Psoas muscle (tissue), 8 donors: ENCODE results near the gene PTPN14. TPM values are rescaled to one million over a fixed set of nuclear protein-coding genes. Genes with fewer than 3 reads are reported as not detected.
"Not testable (repeated sequence)": the region's sequence is repeated elsewhere in the genome, so short reads cannot be mapped to it uniquely, and the experiment has no call there.

Experiments used
- ATAC-seq, 4 donors: fragments of 200-7000 bp; cut with Tn5 transposase; one replicate each; pipeline ENCODE4 v1.9.1; 2020; ENCODE audit warnings: moderate library complexity in 3 of 4, mild to moderate bottlenecking in 2 of 4
- DNase-seq, 2 donors: peaks; one replicate each; pipeline ENCODE4 v3.0.0-alpha.2; 2020
- H3K27ac ChIP-seq: fragments of 200-600 bp; one replicate; pipeline ENCODE4 v1.8.0; 2022
- H3K27me3 ChIP-seq, 3 donors: fragments of 200-600 bp in 1 of 3; one replicate each; pipeline versions ENCODE4 v1.6.1 to v1.8.0; 2013 to 2022; ENCODE audit warnings: low read length in 2 of 3, mild to moderate bottlenecking in 2 of 3, moderate library complexity in 1 of 3; ENCODE audit not compliant: insufficient read depth in 3 of 3
- H3K36me3 ChIP-seq, 2 donors: fragments of 200-600 bp in 1 of 2; one replicate each; pipeline versions ENCODE4 v1.6.1 to v1.8.0; 2013 to 2022; ENCODE audit warnings: low read depth in 1 of 2, mild to moderate bottlenecking in 1 of 2, moderate library complexity in 1 of 2; ENCODE audit not compliant: insufficient read depth in 1 of 2
- H3K4me1 ChIP-seq: fragments of 200-600 bp; one replicate; pipeline ENCODE4 v1.8.0; 2022
- H3K4me3 ChIP-seq: fragments of 200-600 bp; one replicate; pipeline ENCODE4 v1.8.0; 2022; ENCODE audit warnings: mild to moderate bottlenecking
- H3K9me3 ChIP-seq: fragments of 200-600 bp; one replicate; pipeline ENCODE4 v1.8.0; 2022
- CTCF ChIP-seq: fragments of 200-600 bp; IDR thresholded peaks from one replicate; pipeline ENCODE4 v1.8.0; 2022; ENCODE audit warnings: antibody characterized with exemption
- WGBS, 3 donors: extraction: QIAGEN DNeasy Blood & Tissue Kit; methylation state at CpG; one replicate each; pipeline versions ENCODE4 v1.1.6 to v1.1.7; 2013; 5-methylcytosine and 5-hydroxymethylcytosine counted together
- intact Hi-C, 2 donors: fragments of 100-400 bp; cut with DNase I; formaldehyde crosslinking; loops; one replicate each; pipeline versions ENCODE4 v1.11.0 to v1.14.2; 2022
- polyA plus RNA-seq, 3 donors: library from polyadenylated mRNA; stranded (reverse); fragments of 200-250 nt; gene quantifications; one replicate each; pipeline ENCODE4 v1.2.3, GENCODE V29; 2013
- total RNA-seq, 4 donors: library from RNA; stranded (reverse); fragmentation: NEBNext Ultra II Directional in 2 of 4; extraction: Animal tissue kit (Norgen Biotek cat#: 25700) in 2 of 4; gene quantifications; one replicate each; pipeline versions ENCODE4 v1.2.1 to v1.2.4, GENCODE V29; 2021 to 2023
- donor health status: healthy with polysubstance abuse.
- donor health status: DM: no; HTN: no; CAD: no; lungs with moderate emphysema.
- donor health status: Bipolar disorder and iron deficiency.
- donor health status: healthy.
- donor health status: DM: yes; HTN: yes; CAD: no.
- donor health status: DM: no; HTN: no; CAD: no.
- donor health status: DM: no; HTN: no; CAD: no.
- donor health status: DM: yes; HTN: yes; CAD: no.

PTPN14 gene
- total and polyA plus RNA-seq, 7 donors, result 7.2 to 106 (median 50.8) TPM

- intact Hi-C loops, result no loop called here
- no peak overlapping the region for H3K27ac ChIP-seq
- no peak for TF ChIP-seq CTCF
- H3K4me1 ChIP-seq, result peaks cover 30% of the 10 kb centered on the region
- no peaks in the 10 kb centered on the region for H3K27me3 ChIP-seq
- DNase-seq (no peak), ATAC-seq (no peak)
- H3K36me3 ChIP-seq, result peaks cover 10 to 85% of the 10 kb centered on the region in 2 donors
- no peak overlapping the region for H3K4me3 ChIP-seq
- no peaks in the 10 kb centered on the region for H3K9me3 ChIP-seq
- WGBS, 3 donors, result 61 to 81% (median 64%) methylated on average over 2 of the region's 2 CpGs
These were observed 153.9 kb downstream of the PTPN14 start for GRCh38 chr1:214397497-214397896.

GRCh38 chr1:214396330-214396729 is 155.1 kb downstream of the PTPN14 start:
- Histone ChIP-seq H3K4me3 (no peak overlapping the region), H3K27ac (peak overlapping the region; percentile 38), H3K27me3 (no peaks in the 10 kb centered on the region), H3K9me3 (no peaks in the 10 kb centered on the region), H3K4me1 (peaks cover 25% of the 10 kb centered on the region), H3K36me3 (peaks cover 6 to 92% of the 10 kb centered on the region in 2 donors)
- ATAC-seq (peak in 3 of 4 donors; percentile 29 to 53 (median 51)), DNase-seq (no peak)
- WGBS, 3 donors, result 27 to 73% (median 35%) methylated on average over 3 of the region's 3 CpGs
- no peak for TF ChIP-seq CTCF
- intact Hi-C loops, result no loop called here

- DNase-seq, H3K9me3 ChIP-seq, intact Hi-C loops, H3K27me3 ChIP-seq, H3K4me3 ChIP-seq: not testable (repeated sequence)
- Histone ChIP-seq H3K4me1 (peaks cover 25% of the 10 kb centered on the region), H3K27ac (peak overlapping the region; percentile 39), H3K36me3 (peaks cover 2 to 88% of the 10 kb centered on the region in 2 donors)
- 63 to 75% (median 67%) methylated on average over 5 of the region's 5 CpGs for WGBS, 3 donors
- peak; percentile 64 to 82 (median 76) for ATAC-seq
These were observed 156.8 kb downstream of the PTPN14 start for GRCh38 chr1:214394569-214394968.

GRCh38 chr1:214393086-214393485 is 158.3 kb downstream of the PTPN14 start:
- H3K4me1 ChIP-seq, result peaks cover 25% of the 10 kb centered on the region
- no peak overlapping the region for H3K4me3 ChIP-seq
- WGBS, 3 donors, result 58 to 85% (median 70%) methylated on average over 12 of the region's 12 CpGs
- peak overlapping the region; percentile 20 for H3K27ac ChIP-seq
- ATAC-seq, result peak; percentile 48 to 71 (median 62)
- DNase-seq, result no peak
- peaks cover 2 to 74% of the 10 kb centered on the region in 2 donors for H3K36me3 ChIP-seq
- TF ChIP-seq CTCF, result no peak
- H3K27me3 ChIP-seq, result no peaks in the 10 kb centered on the region
- intact Hi-C loops, result no loop called here
- no peaks in the 10 kb centered on the region for H3K9me3 ChIP-seq

GRCh38 chr1:214391873-214392645 is 159.3 kb downstream of the PTPN14 start:
- Histone ChIP-seq H3K27ac (no peak overlapping the region), H3K27me3 (no peaks in the 10 kb centered on the region), H3K36me3 (peaks cover 2 to 71% of the 10 kb centered on the region in 2 donors), H3K4me1 (peaks cover 19% of the 10 kb centered on the region), H3K9me3 (no peaks in the 10 kb centered on the region), H3K4me3 (no peak overlapping the region)
- no peak for TF ChIP-seq CTCF
- DNase-seq, result no peak
- no peak for ATAC-seq
- intact Hi-C loops, result no loop called here
- WGBS, 3 donors, result 91 to 93% (median 93%) methylated on average over 12 of the region's 12 CpGs
